G401.6 (cell line): ENCODE data around the gene PRKN.

Experiments used
- FAIRE-seq: peaks from 2 replicates; lab custom pipeline; 2012; peaks lifted over from hg19 to GRCh38; lab: Jason Lieb, UNC

Gene PRKN

DNA sequence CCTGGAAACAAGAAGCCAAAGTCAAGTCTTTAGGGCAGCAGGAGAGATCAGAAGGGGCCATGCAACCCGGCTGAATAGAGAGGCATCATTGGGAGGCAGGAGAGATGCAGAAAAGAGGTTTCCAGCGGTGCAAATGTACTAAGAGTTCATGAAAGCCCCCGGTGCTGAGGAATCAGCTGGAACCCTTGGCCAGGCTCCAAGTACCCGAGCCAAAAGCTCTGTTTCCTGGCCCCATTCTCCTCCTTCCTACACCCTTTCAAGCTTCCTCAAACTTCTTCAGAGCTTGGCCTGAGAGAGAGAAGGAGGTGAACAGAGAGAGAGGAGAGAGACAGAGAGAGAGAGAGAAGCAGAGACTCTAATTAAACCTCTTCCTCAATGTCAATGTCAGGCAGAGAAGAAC, 433.5 kb downstream of the PRKN start:
- no peak for FAIRE-seq

DNA sequence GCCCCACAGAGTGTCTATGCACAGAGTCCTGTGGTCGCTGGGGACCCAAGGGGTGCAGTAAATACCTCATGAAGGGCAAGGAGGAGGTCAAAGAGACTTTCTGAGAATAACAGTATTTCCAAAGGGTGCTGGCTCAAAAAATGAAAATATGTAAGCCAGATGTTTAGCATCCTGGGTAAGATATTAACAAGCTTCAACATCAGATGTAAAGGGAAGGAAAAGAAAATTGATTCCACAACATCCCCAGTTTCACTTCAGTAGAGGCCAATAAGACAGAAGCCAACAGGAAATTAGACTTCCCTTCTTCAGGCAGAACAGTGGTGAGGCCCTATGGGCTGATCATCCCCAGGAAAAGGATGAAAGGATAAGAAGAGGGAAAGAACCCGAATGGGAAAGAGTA, 434.7 kb downstream of the PRKN start:
- no peak for FAIRE-seq

DNA sequence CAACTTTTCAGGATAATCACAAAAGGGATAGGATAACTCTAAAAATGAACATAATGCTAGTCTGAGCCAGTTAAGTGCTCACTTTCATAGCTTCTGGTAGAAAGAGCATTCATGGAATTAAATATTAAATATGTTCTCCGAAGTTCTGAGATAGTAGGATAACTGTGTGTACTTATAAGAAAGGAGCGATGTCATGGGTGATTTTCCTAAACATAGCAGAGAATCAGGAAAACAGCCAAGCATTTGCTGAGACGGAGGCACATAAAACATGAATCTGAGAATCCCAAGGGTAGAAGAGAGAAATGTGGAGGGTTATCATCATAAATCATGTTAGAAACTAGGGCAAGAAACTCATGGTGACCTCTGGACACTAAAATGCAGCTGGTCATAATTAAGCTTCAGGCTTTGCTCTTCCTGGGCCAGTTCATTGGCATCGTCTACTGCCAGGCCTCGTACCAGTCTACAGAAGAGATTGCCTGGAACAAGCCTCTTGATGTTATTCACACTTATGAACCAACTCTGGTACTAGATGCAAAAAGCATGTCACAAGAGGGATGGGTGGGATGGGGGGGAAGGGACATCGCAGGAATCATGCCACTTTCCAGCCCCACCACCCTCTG, 436.6 kb downstream of the PRKN start:
- FAIRE-seq = no peak

DNA sequence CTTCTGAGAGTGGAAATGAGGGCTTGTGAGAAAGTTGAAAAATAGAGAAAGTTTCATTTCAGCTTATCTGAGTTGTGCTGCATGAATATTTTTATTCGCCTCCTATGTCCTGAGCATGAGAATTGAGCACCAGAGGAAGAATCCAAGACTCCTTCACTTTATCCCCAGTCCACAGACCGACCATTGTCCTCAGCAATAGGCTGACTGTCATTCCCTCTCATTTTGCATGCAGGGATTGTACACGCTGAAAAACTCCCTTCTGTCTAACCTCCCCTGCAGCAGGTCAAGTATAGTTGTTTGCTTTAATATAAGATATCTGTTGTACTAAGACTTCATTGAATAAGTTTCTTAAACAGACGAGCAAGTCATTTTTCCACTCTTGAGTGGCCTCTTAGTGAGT, 437.6 kb downstream of the PRKN start:
- FAIRE-seq = no peak

DNA sequence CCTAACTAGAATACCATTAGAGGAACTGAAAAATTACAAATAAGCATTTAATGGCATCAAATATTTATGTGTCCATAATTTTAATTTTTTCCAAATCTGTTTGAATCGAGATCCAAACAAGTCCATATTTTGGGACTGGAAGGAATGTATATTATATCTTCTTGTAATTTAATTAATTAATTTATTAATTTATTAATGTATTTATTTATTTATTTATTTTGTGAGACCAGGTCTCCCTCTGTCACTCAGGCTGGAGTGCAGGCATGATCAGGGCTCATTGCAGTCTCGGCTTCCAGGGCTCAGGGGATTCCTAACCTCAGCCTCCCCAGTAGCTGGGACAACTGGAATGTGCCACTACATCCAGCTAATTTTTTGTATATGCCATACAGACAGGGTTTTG, 453.6 kb downstream of the PRKN start:
- no peak for FAIRE-seq

DNA sequence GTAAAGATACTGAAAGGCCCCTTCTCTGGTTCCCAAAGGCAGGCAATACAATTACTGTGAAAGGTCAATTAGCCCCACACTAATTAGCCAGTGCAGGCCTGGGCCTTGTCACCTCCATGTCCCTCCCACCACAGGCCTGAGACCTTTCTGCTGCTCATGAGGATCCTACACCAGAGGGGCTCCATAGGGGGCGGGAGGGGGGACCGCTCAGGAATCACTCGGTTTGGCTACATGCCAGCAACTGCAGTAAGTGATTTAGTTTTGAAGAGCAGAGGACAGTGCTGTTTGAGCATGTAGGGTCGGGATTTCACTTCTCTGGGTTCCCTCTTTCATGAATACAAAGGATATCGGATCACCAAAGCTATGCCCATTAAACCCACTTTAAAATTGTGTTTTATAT, 455.6 kb downstream of the PRKN start:
- no peak for FAIRE-seq

DNA sequence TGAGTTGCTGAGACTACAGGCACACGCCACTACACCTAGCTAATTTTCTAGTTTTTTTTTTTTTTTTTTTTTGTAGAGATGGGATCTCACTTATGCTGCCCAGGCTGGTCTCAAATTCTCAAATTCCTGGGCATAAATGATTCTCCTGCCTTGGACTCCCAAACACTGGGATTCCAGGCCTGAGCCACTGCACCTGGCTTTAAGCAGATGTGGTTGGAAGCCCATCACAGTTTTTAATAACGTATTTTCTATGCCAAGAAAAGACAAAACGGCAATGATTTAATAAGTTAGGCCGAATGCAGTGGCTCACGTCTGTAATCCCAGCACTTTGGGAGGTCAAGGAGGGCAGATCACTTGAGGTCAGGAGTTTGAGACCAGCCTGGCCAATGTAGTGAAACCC, 456.6 kb downstream of the PRKN start:
- no peak for FAIRE-seq

DNA sequence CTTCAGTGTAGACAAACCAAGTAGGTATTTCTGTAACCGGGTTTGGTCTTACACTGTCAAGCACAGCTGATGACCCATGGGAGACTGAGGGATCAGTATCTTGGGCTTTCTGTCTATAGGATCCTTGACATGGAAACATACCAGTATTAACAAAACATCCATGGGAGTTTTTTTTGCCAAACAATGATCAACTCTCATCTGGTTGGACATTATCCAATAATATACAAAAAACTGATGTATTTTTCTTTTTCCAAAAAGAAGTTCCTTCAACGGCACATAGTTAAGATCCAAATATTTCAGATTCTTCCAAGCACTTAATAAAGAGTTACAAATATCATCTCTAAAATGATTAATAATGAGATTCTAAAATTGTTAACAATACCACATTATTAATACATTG, 459.9 kb downstream of the PRKN start:
- FAIRE-seq = no peak

DNA sequence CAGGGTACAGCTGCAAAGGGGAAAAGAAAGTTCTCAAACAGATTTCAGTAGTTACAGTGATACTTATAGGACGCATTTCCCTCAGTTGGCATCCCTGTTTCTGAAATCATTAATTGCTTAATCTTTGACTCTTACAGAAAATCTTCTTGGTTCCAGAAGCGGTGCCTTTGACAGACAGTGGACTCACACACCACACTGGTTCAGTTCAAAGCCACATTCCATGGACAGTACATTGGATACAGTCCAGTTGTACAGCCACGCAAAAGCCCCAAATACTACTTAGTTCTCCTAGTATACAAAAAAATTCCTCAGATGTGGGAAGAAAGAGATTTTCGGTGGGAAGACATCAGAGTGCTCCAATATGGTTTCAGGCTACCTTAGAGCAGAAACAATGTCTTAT, 460.4 kb downstream of the PRKN start:
- FAIRE-seq = no peak

DNA sequence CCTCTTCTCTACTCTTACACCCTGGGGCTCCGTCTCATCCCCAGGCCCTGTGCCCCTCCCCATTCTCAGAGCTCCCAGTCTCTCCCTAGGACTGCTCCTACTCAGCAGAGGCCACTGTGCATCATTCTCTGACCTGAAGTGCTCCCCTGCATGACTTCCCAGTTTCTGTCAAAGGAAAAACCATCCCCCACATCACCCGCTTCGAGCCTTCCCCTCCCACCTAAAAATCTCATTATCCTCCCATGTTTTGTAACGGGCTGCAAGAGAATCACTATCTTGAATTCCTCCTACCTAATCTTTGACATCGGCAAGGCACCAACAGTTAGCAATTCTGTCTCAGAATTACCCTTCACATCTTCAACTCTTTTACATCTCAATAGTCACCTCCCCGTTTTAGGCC, 463.0 kb downstream of the PRKN start:
- FAIRE-seq = no peak

DNA sequence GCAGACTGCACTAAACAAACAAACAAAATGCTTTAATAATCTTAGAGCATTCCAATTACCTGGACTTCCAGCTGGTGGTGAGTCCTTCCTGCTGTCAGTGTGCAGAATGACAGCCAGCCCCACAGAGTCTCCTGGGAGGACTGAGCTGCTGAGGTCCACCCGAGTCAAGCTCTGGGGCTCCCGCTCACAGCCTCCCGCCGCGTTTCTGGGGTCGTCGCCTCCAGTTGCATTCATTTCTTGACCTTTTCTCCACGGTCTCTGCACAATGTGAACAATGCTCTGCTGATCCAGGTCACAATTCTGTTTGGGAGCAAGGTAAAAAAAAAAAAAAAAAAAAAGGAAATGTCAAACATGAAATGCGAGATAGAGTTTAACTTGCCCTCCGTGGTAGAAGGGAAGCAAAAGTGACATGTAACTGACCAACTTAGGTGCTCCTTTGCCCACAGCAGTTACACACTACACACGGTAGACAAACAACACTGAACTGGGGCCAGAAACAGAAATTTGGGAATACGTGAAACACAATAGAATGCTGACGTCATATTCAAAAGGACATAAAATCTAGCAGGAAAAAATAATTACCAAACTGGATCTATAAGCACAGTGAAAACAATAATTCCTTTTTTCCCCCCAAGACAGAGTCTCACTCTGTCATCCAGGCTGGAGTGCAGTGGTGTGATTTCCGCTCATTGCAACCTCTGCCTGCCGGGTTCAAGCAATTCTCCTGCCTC, 464.9 kb downstream of the PRKN start:
- no peak for FAIRE-seq

DNA sequence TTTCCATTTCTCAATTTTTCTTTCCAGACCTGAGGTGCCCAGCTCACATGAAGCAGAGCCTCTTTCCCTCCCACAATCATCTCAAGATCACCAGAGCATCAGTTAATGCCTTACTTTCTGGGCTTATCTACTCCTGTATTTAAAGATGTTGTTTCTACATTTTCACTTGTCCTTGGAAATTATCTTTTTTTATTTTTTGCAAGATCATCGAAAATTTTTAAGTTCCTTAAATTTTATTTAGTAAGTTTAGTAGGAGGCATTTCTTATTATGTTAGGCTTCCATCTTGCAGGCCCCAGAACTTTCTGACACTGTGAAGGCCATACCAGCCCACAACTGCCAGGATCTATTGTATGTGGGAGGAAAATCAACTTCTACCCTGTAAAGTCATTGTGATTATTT, 466.0 kb downstream of the PRKN start:
- FAIRE-seq = no peak

DNA sequence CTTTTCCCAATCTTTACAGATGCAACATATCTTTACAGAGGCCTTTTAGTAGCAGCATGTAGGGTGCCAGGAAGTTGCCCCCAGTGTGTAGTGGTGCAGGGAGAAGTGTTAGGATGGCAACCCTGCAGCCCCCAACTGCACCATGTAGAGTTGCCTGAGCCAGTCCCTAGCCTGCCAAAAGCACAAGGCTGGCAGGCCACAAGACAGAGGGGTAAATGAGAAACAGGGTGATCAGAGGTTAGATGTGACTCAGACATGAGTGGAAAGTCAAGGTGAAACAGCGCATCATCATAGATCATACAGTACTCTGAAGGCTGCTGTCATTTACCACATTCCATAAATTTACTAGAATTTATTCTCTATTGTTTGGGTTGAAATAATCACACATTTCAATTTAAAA, 467.5 kb downstream of the PRKN start:
- no peak for FAIRE-seq

DNA sequence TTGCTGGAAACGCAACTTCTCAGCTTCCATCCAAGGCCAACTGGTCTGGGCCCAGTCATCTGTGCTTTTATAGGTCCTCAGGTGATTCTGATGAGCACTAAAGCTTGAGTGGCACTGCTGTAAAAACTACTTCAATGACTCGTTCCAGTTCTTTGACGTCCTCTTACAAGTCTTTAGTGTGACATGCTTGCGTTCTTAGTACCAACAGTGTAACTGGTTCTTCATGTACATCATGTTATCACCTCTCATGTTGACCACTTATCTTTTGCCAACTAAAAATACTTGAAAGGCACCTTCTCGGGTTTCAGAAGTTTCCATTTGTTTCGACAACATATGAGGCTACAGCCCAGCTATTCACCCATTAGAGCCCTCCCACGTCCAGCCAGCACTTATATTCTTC, 468.9 kb downstream of the PRKN start:
- no peak for FAIRE-seq

DNA sequence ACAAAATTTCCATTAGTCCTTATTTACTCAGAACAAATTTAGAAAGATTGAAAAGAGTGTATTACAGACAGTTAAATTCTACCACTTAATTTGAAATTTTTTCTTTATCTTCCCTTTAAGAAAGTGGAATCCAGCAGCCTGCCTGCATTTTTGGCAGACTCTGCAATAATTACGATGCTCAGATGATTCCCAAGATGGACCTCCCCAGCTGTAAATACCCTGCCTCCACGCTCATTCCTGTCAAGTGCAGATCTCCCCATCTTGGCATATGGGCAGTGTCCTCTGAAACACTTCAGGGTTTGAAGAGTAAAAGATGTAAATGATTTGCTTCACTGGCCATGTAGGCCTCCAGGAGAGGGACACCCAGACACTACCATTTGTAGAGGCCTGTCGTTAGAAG, 471.2 kb downstream of the PRKN start:
- no peak for FAIRE-seq

DNA sequence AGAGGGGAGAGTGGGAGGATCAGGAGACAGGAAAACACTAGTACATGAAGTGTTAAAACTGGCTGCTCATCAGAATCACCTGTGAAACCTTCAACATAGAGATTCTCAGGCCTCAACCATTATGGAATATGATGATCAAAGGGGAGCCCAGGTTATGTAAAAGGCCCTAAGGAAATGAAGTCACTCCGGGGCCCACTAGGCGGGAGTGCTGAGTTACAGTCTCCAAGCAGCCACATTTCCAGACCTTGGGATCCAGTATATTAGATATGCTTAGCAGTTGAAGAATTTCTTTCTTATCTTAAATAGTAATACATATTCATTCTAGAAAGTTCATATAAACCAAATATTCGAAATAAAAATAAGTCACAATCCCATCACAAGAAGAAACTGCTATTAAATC, 476.3 kb downstream of the PRKN start:
- no peak for FAIRE-seq

DNA sequence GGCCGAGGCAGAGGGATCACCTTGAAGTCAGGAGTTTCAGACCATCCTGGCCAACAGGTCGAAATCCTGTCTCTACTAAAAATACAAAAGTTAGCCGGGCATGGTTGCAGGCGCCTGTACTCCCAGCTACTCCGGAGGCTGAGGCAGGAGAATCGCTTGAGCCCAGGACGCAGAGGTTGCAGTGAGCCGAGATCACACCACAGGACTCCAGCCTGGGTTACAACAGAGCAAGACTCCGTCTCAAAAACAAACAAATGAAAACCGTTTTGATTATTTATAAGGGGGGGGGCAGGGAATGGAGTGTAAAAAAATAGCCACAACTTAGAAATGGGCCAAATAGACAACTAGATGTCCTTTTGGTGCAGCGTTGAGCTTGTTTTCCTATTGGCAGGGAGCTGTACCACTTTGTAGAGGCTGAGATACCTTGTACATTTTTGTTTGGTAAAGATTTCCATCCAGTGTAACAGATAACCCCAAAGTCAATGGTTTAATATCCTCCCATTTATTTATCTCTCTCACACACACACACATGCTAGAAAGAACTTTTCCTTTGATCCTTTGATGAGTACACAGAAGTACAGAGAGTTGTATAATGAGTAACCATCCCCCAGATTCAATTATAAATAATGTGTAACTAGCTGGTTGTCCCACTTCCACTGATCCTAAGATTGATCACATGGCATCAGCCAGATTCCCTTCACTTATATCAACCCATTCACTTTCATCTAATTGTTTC, 477.5 kb downstream of the PRKN start:
- FAIRE-seq = no peak

DNA sequence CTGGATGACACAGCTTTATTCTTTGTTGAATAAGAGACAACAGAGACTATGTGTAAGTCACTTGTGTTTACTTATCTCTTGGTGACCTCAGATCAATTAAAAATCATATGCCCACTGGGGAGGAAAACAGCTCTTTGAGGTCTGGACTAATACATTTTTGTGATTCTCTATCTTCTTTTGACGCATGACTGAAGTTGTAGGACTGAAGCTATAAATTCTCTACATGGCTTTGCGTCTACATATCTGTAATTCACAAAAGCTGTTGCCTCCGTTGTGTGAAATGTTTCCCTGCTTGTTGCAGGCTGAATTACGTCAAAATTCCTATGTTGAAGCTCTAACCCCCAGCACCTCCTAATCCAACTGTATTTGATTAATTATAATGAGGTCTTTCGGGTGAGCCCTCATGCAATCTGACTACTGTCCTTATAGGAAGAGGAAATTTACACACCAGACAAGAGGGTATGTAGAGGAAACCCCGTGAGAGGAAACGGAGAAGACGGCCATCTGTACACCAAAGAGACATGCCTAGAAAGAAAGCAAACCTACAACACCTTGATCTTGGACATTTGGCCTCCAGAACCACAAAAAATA, 481.6 kb downstream of the PRKN start:
- no peak for FAIRE-seq

DNA sequence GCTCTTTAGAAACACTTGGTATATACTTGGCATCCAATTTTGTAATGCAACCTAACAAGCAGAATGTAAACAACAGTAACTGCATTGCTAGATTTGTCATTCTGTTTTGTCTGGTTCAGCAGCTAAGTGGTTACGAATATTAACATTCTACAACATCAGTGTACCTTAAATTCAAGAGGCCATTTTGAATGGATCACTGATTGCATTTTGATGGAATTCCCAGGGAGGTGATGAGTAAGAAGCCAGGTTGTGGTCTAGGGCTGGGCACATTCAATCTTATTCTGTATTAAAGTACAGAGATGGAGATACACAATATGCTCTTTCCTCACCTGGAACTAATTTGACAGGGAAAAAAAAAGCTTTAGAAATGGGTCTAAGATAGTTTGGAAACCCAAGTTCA, 483.5 kb downstream of the PRKN start:
- FAIRE-seq = no peak

DNA sequence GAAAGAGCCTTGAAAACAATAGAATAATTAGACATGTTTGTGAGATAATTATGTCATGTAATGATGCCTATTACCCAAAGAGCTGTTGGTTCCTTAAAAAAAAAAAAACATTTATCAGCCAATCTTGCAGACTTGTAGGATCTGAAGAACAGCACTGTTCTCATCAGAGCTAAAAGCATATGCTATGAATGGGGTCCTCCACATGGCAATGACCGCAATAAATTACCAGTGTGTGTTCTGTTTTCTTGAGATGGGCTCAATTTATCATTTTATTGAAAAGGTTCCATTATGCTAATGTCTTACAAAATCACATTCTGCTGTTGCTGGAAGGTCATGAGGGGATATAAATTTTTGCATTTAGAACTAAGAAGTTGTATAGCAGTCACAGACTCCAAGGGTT, 484.7 kb downstream of the PRKN start:
- no peak for FAIRE-seq

DNA sequence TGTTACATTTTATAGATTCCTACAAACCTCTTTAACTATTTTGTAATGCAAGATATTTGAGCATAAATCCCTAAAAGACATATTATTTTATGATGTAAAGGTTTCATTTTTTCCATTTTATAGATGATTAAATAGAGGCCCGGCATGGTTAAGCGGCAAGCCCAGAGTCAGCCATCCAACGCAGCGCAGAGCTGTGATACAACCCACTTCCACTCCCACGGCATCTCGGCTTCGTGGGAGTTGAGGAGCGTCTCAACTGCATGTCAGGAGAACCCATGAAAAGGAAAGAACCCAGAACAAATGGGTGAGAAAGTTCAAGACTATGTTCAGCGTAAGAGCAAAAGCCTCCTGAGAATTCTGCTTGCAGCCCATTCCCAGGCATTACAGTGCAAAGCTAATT, 488.2 kb downstream of the PRKN start:
- FAIRE-seq = no peak

DNA sequence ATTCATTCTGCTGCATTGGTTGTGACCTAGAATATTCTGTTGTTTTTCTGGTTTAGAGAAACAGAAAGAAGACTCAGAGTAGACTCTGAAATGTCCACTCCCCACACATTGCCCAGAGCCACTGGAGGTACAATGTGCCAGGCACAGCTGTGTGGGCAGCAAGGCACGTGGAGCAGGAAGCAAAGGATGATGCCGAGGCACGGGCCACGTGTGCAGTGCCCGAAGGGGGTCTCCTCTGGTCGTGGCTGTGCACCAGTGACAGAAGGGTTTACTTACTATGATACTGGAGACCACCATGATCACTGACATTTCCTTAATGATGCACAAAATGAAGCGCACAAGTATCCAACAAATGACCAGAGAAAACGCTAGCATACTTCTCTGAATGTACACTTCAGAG, 488.9 kb downstream of the PRKN start:
- no peak for FAIRE-seq

DNA sequence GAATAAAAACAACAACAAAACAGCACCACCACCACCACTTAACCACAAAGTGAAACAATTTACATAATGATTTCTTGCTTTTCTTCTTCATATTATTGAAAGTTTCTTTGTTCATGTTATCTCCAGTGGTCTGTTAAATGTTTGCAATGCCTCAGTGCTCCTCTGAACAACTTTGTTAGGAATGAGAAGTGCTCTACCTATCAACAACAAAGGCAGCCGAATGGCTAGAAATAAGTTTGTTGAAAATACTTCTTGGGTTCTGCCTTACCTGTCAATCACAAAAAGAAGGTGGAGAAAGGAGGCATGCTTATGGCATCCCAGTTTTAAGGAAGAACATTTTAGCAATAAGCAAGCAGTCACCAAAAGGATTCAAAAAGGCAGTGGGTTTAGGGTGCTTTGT, 490.2 kb downstream of the PRKN start:
- no peak for FAIRE-seq
